ENCODE measurements around the gene F10.

The F10 gene

GRCh38 chr13:113143466-113144254, 21.1 kb downstream of the F10 start:
- no peak for FAIRE-seq
- TF ChIP-seq CTCF (IDR thresholded peaks at IDR 0.05; ENCODE audit: insufficient read depth, missing control alignments) = no peak
- no peak for DNase-seq (ENCODE audit: insufficient read length, low spot score)

- TF ChIP-seq CTCF (IDR thresholded peaks at IDR 0.05; ENCODE audit: insufficient read depth, missing control alignments) = no peak
- DNase-seq (ENCODE audit: insufficient read length, low spot score) (no peak), FAIRE-seq (no peak)
Measured at GRCh38 chr13:113144255-113144629, 21.6 kb downstream of the F10 start.

DNA sequence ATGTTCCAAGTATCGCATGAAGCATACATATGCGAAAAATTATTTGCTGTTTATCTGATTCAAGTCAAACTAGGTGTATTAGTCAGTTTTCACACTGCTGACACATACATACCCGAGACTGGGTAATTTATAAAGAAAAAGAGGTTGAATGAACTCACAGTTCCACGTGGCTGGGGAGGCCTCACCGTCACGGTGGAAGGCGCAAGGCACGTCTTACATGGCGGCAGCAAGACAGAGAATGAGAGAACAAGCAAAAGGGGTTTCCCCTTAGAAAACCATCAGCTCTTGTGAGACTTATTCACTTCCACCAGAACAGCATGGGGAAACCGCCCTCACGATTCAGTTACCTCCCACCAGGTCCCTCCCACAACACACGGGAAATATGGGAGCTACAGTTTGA, 22.9 kb downstream of the F10 start:
- no peak for DNase-seq (ENCODE audit: insufficient read length, low spot score)
- no peak for TF ChIP-seq CTCF (IDR thresholded peaks at IDR 0.05; ENCODE audit: insufficient read depth, missing control alignments)
- no peak for FAIRE-seq

GRCh38 chr13:113145911-113146598, 23.5 kb downstream of the F10 start:
- TF ChIP-seq CTCF (IDR thresholded peaks at IDR 0.05; ENCODE audit: insufficient read depth, missing control alignments) = no peak
- DNase-seq (ENCODE audit: insufficient read length, low spot score) (no peak), FAIRE-seq (no peak)

GRCh38 chr13:113146750-113147149, 24.2 kb downstream of the F10 start:
- no peak for DNase-seq (ENCODE audit: insufficient read length, low spot score)
- TF ChIP-seq CTCF (IDR thresholded peaks at IDR 0.05; ENCODE audit: insufficient read depth, missing control alignments) = no peak
- FAIRE-seq = no peak

- TF ChIP-seq CTCF (IDR thresholded peaks at IDR 0.05; ENCODE audit: insufficient read depth, missing control alignments) = no peak
- FAIRE-seq (no peak), DNase-seq (ENCODE audit: insufficient read length, low spot score) (no peak)
Measured at GRCh38 chr13:113147206-113147605, 24.6 kb downstream of the F10 start.

- DNase-seq (ENCODE audit: insufficient read length, low spot score) (no peak), FAIRE-seq (no peak)
- TF ChIP-seq CTCF (IDR thresholded peaks at IDR 0.05; ENCODE audit: insufficient read depth, missing control alignments) = no peak
Measured at GRCh38 chr13:113148407-113148806, 25.8 kb downstream of the F10 start.

Measured in D721Med (cell line).